ENCODE data around the gene STPG1. TPM values are rescaled to one million over a fixed set of nuclear protein-coding genes. Genes with fewer than 3 reads are reported as not detected.

The STPG1 gene
- total RNA-seq, 2 donors from 2014 or later = 13.6 to 18.4 TPM

- peaks cover 7% of the 10 kb centered on the region for H3K4me1 ChIP-seq
- no peak overlapping the region for H3K4me3 ChIP-seq
- no peaks in the 10 kb centered on the region for H3K9me3 ChIP-seq
- intact Hi-C loops (cut with DNase I) = no loop called here
- no peaks in the 10 kb centered on the region for H3K36me3 ChIP-seq
- H3K27me3 ChIP-seq = no peaks in the 10 kb centered on the region
- H3K9ac ChIP-seq (ENCODE audit: low read depth in 2 of 2, low read length in 2 of 2) = no peak overlapping the region
- DNase-seq = no peak
- H3K27ac ChIP-seq = no peak overlapping the region
- TF ChIP-seq, protein P1, sequence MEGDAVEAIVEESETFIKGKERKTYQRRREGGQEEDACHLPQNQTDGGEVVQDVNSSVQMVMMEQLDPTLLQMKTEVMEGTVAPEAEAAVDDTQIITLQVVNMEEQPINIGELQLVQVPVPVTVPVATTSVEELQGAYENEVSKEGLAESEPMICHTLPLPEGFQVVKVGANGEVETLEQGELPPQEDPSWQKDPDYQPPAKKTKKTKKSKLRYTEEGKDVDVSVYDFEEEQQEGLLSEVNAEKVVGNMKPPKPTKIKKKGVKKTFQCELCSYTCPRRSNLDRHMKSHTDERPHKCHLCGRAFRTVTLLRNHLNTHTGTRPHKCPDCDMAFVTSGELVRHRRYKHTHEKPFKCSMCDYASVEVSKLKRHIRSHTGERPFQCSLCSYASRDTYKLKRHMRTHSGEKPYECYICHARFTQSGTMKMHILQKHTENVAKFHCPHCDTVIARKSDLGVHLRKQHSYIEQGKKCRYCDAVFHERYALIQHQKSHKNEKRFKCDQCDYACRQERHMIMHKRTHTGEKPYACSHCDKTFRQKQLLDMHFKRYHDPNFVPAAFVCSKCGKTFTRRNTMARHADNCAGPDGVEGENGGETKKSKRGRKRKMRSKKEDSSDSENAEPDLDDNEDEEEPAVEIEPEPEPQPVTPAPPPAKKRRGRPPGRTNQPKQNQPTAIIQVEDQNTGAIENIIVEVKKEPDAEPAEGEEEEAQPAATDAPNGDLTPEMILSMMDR (IDR thresholded peaks at IDR 0.05) = no peak
These were observed 87.8 kb downstream of the STPG1 start for GRCh38 chr1:24325587-24326449.

GRCh38 chr1:24324903-24325302, 88.7 kb downstream of the STPG1 start:
- Histone ChIP-seq H3K4me3 (no peak overlapping the region), H3K27ac (no peak overlapping the region), H3K4me1 (peaks cover 7% of the 10 kb centered on the region), H3K27me3 (no peaks in the 10 kb centered on the region), H3K36me3 (no peaks in the 10 kb centered on the region), H3K9me3 (no peaks in the 10 kb centered on the region), H3K9ac (ENCODE audit: low read depth in 2 of 2, low read length in 2 of 2) (no peak overlapping the region)
- DNase-seq = no peak
- TF ChIP-seq, protein P1 (IDR thresholded peaks at IDR 0.05) = no peak
- intact Hi-C loops (cut with DNase I) = no loop called here

DNA sequence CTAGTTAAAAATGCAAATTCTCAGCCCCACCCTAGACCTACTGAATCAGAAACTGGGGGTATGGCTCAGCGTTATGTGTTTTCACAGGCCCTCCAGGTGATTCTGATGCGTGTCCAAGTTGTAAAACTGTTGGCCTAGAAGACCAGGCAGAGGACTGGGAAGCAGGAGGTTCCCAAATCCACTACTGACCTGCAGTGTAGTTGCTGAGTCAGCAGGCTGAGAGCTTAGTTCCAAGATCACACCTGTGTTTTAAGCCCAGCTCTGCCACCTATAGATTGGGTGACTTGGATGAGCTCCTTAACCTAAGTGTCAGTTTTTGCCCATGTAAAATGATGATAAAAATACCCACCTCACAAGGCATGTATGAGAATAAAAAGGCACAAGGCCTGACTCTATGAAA, 90.3 kb downstream of the STPG1 start:
- intact Hi-C loops (cut with DNase I) = no loop called here
- Histone ChIP-seq H3K27me3 (no peaks in the 10 kb centered on the region), H3K9ac (ENCODE audit: low read depth in 2 of 2, low read length in 2 of 2) (no peak overlapping the region), H3K36me3 (no peaks in the 10 kb centered on the region), H3K4me1 (peaks cover 7% of the 10 kb centered on the region), H3K4me3 (no peak overlapping the region), H3K27ac (no peak overlapping the region), H3K9me3 (no peaks in the 10 kb centered on the region)
- no peak for DNase-seq
- TF ChIP-seq, protein P1 (IDR thresholded peaks at IDR 0.05) = no peak

- peaks cover 7% of the 10 kb centered on the region for H3K4me1 ChIP-seq
- no peak for DNase-seq
- no peaks in the 10 kb centered on the region for H3K36me3 ChIP-seq
- TF ChIP-seq, protein P1 (IDR thresholded peaks at IDR 0.05) = no peak
- no peaks in the 10 kb centered on the region for H3K9me3 ChIP-seq
- H3K9ac ChIP-seq (ENCODE audit: low read depth in 2 of 2, low read length in 2 of 2) = peak overlapping the region in 1 of 2 donors; percentile 83
- intact Hi-C loops (cut with DNase I) = no loop called here
- H3K27ac ChIP-seq = no peak overlapping the region
- peak overlapping the region; percentile 58 for H3K4me3 ChIP-seq
- no peaks in the 10 kb centered on the region for H3K27me3 ChIP-seq
These were observed 91.0 kb downstream of the STPG1 start for GRCh38 chr1:24322470-24323177.

DNA sequence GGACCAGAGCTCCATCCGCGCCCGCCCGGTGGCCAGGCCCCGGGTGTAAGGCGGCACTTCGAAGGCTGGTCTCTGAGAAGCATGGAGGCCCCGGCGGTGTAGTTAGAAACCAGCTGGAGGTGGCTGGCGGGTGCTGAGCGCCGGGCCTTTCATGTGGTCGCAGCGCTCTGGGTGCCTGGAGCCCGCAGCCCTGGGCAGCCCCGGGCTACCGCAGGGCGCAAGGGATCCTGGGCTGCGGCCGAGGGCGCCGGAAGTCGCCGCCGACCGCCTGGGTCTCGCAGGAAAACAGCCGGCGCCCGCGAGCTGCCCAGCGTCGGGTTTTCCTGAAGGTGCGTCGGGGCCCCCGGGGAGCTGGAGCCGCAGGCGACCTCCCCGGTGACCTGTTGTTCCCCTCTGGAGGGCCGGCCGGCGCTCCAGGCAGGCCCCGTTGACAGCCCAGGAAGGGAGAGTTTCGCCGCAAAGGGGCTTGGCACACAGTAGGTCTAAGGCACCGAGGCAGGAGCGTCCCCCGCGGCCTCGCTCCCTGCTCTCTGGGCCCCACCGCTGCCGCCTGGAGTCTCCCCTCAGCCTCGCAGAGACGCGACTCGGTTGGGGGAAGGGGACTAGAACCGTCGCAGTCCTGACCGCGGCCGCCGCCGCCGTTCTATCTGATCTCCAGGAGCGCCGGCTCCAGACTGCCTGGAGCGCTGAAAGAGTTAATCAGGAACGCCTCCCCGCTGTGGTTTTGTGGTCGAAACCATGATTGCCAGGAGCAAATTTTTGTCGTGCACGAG, 91.7 kb downstream of the STPG1 start:
- H3K9ac ChIP-seq (ENCODE audit: low read depth in 2 of 2, low read length in 2 of 2) = peak overlapping the region; percentile 52 to 83
- no peaks in the 10 kb centered on the region for H3K27me3 ChIP-seq
- TF ChIP-seq, protein P1 (IDR thresholded peaks at IDR 0.05) = no peak
- intact Hi-C loops (cut with DNase I) = no loop called here
- no peaks in the 10 kb centered on the region for H3K36me3 ChIP-seq
- H3K27ac ChIP-seq = no peak overlapping the region
- peaks cover 7% of the 10 kb centered on the region for H3K4me1 ChIP-seq
- DNase-seq = peak; percentile 53
- H3K9me3 ChIP-seq = no peaks in the 10 kb centered on the region
- peak overlapping the region; percentile 58 for H3K4me3 ChIP-seq
